Measurements from ENCODE around the gene IFITM10.

IFITM10 gene

GRCh38 chr11:1743585-1744136 lies 6.7 kb downstream of the IFITM10 start:
- H3K4me1 ChIP-seq (ENCODE audit: insufficient read depth, insufficient read length) = peaks cover 5% of the 10 kb centered on the region
- no peak overlapping the region for H3K4me3 ChIP-seq (ENCODE audit: insufficient read length, low read depth)
- H3K36me3 ChIP-seq (ENCODE audit: insufficient read depth, insufficient read length, low read length) = no peaks in the 10 kb centered on the region
- DNase-seq (ENCODE audit: low read depth, low spot score) = no peak
- H3K9ac ChIP-seq (ENCODE audit: insufficient read length, low read depth) = no peak overlapping the region
- no peak for TF ChIP-seq ZNF274 (IDR thresholded peaks at IDR 0.05; ENCODE audit: low read depth, low read length)
- no peak for TF ChIP-seq SUZ12 (IDR thresholded peaks at IDR 0.05; ENCODE audit: extremely low read depth, insufficient read depth, insufficient read length)
- no peak for TF ChIP-seq YY1 (IDR thresholded peaks at IDR 0.05; ENCODE audit: insufficient read depth, insufficient read length)
- H3K27me3 ChIP-seq (ENCODE audit: insufficient read depth, insufficient read length) = peaks cover 45% of the 10 kb centered on the region
- H3K9me3 ChIP-seq (ENCODE audit: insufficient read depth, low read length) = peaks cover 5% of the 10 kb centered on the region; the same call in 1 of the 2 replicates

DNA sequence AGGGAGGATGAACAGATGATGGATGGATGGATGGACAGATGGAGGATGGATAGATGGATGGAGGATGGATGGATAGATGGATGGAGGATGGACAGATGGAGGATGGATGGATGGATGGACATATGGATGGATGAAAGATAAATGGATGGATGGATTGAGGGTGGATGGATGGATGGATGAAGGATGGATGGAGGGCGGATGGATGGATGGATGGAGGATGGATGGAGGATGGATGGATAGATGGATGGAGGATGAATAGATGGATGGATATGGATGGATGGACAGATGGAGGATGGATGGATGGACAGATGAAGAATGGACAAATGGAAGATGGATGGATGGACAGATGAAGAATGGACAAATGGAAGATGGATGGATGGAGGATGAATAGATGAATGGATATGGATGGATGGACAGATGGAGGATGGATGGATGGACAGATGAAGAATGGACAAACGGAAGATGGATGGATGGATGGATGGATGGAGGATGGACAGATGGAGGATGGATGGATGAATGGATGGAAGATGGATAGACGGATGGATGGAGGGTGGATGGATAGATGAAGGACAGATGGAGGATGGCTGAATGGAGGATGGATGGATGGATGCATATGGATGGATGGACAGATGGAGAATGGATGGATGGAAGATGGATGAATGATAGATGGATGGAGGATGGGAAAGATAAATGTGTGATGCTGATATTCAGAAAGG lies 7.4 kb downstream of the IFITM10 start:
- H3K9me3 ChIP-seq (ENCODE audit: insufficient read depth, low read length) = peaks cover 5% of the 10 kb centered on the region; the same call in 1 of the 2 replicates

DNA sequence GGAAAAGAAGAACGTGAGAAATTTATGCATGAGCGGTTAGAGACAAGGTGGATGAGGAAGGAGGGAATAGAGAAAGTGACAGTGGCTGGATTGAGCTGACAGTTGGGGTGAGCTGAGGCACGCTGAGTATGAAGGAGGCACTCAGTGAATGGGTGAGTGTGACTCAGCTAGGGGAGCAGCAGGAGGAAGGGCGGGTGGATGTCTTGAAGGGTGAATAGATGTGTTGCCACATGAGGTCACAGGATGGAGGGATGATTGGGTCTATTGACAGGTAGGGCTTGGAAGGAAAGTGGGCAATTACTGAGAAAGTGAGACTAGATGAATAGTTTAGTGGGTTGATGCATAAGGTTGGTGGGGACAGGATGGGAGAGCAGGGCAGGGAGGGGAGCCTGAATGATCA lies 8.0 kb downstream of the IFITM10 start:
- Histone ChIP-seq H3K36me3 (ENCODE audit: insufficient read depth, insufficient read length, low read length) (no peaks in the 10 kb centered on the region), H3K27me3 (ENCODE audit: insufficient read depth, insufficient read length) (peaks cover 47% of the 10 kb centered on the region), H3K4me3 (ENCODE audit: insufficient read length, low read depth) (no peak overlapping the region)

More for the DNA sequence above, 7.4 kb downstream of the IFITM10 start:
- H3K9ac ChIP-seq (ENCODE audit: insufficient read length, low read depth) = no peak overlapping the region
- TF ChIP-seq SUZ12 (IDR thresholded peaks at IDR 0.05; ENCODE audit: extremely low read depth, insufficient read depth, insufficient read length) = no peak
- no peak for TF ChIP-seq ZNF274 (IDR thresholded peaks at IDR 0.05; ENCODE audit: low read depth, low read length)
- no peak for TF ChIP-seq YY1 (IDR thresholded peaks at IDR 0.05; ENCODE audit: insufficient read depth, insufficient read length)
- H3K4me3 ChIP-seq (ENCODE audit: insufficient read length, low read depth) = no peak overlapping the region
- H3K27me3 ChIP-seq (ENCODE audit: insufficient read depth, insufficient read length) = peaks cover 43% of the 10 kb centered on the region
- H3K4me1 ChIP-seq (ENCODE audit: insufficient read depth, insufficient read length) = no peaks in the 10 kb centered on the region
- DNase-seq (ENCODE audit: low read depth, low spot score) = no peak
- H3K36me3 ChIP-seq (ENCODE audit: insufficient read depth, insufficient read length, low read length) = no peaks in the 10 kb centered on the region

DNA sequence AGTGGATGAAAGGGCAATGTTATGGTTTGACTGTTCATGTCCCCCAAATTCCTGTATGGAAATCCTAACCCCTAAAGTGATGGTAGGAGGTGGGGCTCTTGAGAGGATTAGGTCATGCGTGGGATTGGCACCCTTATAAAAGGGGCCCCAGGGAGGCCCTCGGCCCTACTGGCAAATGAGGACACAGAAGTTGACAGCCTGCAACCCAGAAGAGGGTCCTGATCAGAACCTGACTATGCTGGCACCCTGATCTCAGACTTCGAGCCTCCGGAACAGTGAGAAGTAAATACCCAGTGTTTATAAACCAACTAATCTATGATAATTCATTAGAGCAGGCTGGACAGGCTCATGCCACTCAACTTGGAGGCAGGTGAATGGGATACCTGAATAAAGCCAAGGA lies 8.7 kb downstream of the IFITM10 start:
- Histone ChIP-seq H3K9me3 (ENCODE audit: insufficient read depth, low read length) (peaks cover 15% of the 10 kb centered on the region), H3K4me1 (ENCODE audit: insufficient read depth, insufficient read length) (no peaks in the 10 kb centered on the region), H3K27me3 (ENCODE audit: insufficient read depth, insufficient read length) (peaks cover 53% of the 10 kb centered on the region), H3K4me3 (ENCODE audit: insufficient read length, low read depth) (no peak overlapping the region), H3K36me3 (ENCODE audit: insufficient read depth, insufficient read length, low read length) (no peaks in the 10 kb centered on the region), H3K9ac (ENCODE audit: insufficient read length, low read depth) (no peak overlapping the region)
- TF ChIP-seq YY1 (IDR thresholded peaks at IDR 0.05; ENCODE audit: insufficient read depth, insufficient read length) = no peak
- TF ChIP-seq ZNF274 (IDR thresholded peaks at IDR 0.05; ENCODE audit: low read depth, low read length) = no peak
- TF ChIP-seq SUZ12 (IDR thresholded peaks at IDR 0.05; ENCODE audit: extremely low read depth, insufficient read depth, insufficient read length) = no peak
- no peak for DNase-seq (ENCODE audit: low read depth, low spot score)

More for the DNA sequence above, 8.0 kb downstream of the IFITM10 start:
- DNase-seq (ENCODE audit: low read depth, low spot score) = no peak
- H3K9ac ChIP-seq (ENCODE audit: insufficient read length, low read depth) = no peak overlapping the region
- peaks cover 8% of the 10 kb centered on the region for H3K9me3 ChIP-seq (ENCODE audit: insufficient read depth, low read length)
- no peaks in the 10 kb centered on the region for H3K4me1 ChIP-seq (ENCODE audit: insufficient read depth, insufficient read length)
- TF ChIP-seq ZNF274 (IDR thresholded peaks at IDR 0.05; ENCODE audit: low read depth, low read length) = no peak
- no peak for TF ChIP-seq SUZ12 (IDR thresholded peaks at IDR 0.05; ENCODE audit: extremely low read depth, insufficient read depth, insufficient read length)
- no peak for TF ChIP-seq YY1 (IDR thresholded peaks at IDR 0.05; ENCODE audit: insufficient read depth, insufficient read length)

DNA sequence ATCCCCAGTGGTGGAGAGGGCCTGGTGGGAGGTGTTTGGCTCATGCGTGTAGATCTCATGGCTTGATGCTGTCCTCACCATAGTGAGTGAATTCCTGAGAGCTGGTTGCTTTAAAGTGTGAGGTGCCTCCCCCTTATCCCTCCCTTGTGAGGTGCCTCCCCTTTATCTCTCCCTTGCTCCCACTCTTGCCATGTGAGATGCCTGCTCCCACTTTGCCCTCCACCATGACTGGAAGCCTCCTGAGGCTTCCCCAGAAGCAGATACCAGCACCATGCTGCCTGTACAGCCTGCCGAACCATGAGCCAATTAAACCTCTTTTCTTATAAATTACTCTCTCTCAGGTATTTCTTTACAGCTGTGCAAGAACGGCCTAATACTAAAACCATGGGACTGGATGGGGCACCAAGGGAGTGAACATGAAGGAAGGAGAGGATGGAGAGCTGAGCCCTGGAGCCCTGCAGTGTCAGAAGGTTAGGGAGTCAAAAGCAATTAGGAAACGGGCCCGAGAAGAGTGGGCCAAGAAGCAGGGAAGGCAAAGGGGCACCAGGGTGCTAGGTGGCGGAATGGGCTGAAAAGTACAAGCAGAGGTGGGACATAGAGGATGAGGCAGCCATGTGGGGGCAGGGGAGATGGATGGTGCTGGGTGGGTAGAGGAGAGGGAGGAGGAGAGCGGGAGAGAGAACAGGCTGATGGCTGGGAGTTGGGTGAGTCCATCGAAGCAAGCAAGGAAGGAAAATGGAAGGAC lies 9.4 kb downstream of the IFITM10 start:
- H3K36me3 ChIP-seq (ENCODE audit: insufficient read depth, insufficient read length, low read length) = no peaks in the 10 kb centered on the region
- peaks cover 19% of the 10 kb centered on the region for H3K9me3 ChIP-seq (ENCODE audit: insufficient read depth, low read length)
- no peak for DNase-seq (ENCODE audit: low read depth, low spot score)
- H3K9ac ChIP-seq (ENCODE audit: insufficient read length, low read depth) = no peak overlapping the region
- no peak overlapping the region for H3K4me3 ChIP-seq (ENCODE audit: insufficient read length, low read depth)
- no peaks in the 10 kb centered on the region for H3K4me1 ChIP-seq (ENCODE audit: insufficient read depth, insufficient read length)
- TF ChIP-seq SUZ12 (IDR thresholded peaks at IDR 0.05; ENCODE audit: extremely low read depth, insufficient read depth, insufficient read length) = no peak
- no peak for TF ChIP-seq ZNF274 (IDR thresholded peaks at IDR 0.05; ENCODE audit: low read depth, low read length)
- TF ChIP-seq YY1 (IDR thresholded peaks at IDR 0.05; ENCODE audit: insufficient read depth, insufficient read length) = no peak
- peaks cover 61% of the 10 kb centered on the region for H3K27me3 ChIP-seq (ENCODE audit: insufficient read depth, insufficient read length)

DNA sequence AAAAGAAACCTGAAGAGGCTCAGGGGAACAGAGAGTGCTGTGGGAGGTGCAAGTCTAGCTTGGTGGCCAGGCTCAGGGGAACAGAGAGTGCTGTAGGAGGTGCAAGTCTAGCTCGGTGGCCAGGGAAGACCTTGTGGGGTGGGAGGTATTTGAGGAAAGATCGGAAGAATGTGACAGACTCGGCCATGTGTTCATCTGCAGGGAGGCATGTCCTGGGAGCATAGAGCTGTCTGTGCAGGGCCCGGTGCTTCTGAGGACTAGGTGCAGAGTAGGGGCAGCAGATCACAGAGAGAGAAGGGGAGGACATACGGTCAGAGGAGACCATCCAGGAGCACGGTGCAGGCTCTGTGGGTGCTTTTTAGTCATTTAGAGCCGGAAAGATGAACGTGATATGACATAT lies 10.8 kb downstream of the IFITM10 start:
- H3K36me3 ChIP-seq (ENCODE audit: insufficient read depth, insufficient read length, low read length) = no peaks in the 10 kb centered on the region
- no peak overlapping the region for H3K9ac ChIP-seq (ENCODE audit: insufficient read length, low read depth)
- H3K27me3 ChIP-seq (ENCODE audit: insufficient read depth, insufficient read length) = peaks cover 71% of the 10 kb centered on the region
- TF ChIP-seq SUZ12 (IDR thresholded peaks at IDR 0.05; ENCODE audit: extremely low read depth, insufficient read depth, insufficient read length) (no peak), YY1 (IDR thresholded peaks at IDR 0.05; ENCODE audit: insufficient read depth, insufficient read length) (no peak), ZNF274 (IDR thresholded peaks at IDR 0.05; ENCODE audit: low read depth, low read length) (no peak)
- peaks cover 15% of the 10 kb centered on the region for H3K9me3 ChIP-seq (ENCODE audit: insufficient read depth, low read length)
- H3K4me1 ChIP-seq (ENCODE audit: insufficient read depth, insufficient read length) = no peaks in the 10 kb centered on the region
- H3K4me3 ChIP-seq (ENCODE audit: insufficient read length, low read depth) = no peak overlapping the region
- DNase-seq (ENCODE audit: low read depth, low spot score) = no peak

DNA sequence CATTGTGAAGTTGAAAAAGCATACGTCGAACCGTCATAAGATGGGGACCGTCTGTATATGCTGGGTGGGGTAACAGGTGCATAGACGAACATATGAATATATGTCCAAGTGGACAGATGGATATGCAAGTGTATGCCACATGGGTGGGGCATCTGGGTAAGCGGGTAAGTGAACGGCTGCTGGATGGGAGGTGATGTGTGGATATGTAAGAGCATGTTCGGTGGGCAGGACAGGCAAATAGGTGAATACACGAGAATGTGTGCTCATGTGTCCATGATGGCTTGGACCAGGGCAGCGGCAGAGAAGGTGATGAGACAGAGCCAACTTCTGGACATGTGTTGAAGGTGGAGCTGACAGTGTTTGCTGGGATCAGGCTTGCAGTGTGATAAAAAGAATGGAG lies 12.0 kb downstream of the IFITM10 start:
- Histone ChIP-seq H3K36me3 (ENCODE audit: insufficient read depth, insufficient read length, low read length) (no peaks in the 10 kb centered on the region), H3K4me3 (ENCODE audit: insufficient read length, low read depth) (no peak overlapping the region), H3K9me3 (ENCODE audit: insufficient read depth, low read length) (peaks cover 15% of the 10 kb centered on the region), H3K27me3 (ENCODE audit: insufficient read depth, insufficient read length) (peaks cover 71% of the 10 kb centered on the region), H3K9ac (ENCODE audit: insufficient read length, low read depth) (no peak overlapping the region), H3K4me1 (ENCODE audit: insufficient read depth, insufficient read length) (no peaks in the 10 kb centered on the region)
- DNase-seq (ENCODE audit: low read depth, low spot score) = no peak
- TF ChIP-seq ZNF274 (IDR thresholded peaks at IDR 0.05; ENCODE audit: low read depth, low read length) (no peak), SUZ12 (IDR thresholded peaks at IDR 0.05; ENCODE audit: extremely low read depth, insufficient read depth, insufficient read length) (no peak), YY1 (IDR thresholded peaks at IDR 0.05; ENCODE audit: insufficient read depth, insufficient read length) (no peak)
